Keratinocyte (primary cell): ENCODE measurements around the gene KCNH2.

Source experiments
- EZH2 ChIP-seq: IDR thresholded peaks from one replicate; pipeline ENCODE4 v1.6.1; 2012; ENCODE audit warnings: inconsistent platforms, mild to moderate bottlenecking, low read length, moderate library complexity
- TF ChIP-seq, protein P1 (sequence below), 3 experiments: IDR thresholded peaks in 1 of 3; conservative IDR thresholded peaks in 1 of 3; optimal IDR thresholded peaks in 1 of 3; 2 replicates in 2 of 3; 3 replicates in 1 of 3; pipeline versions ENCODE3 to v1.5.1; 2011; ENCODE audit warnings: low read length in 3 of 3, mild to moderate bottlenecking in 3 of 3, moderate library complexity in 2 of 3, control low read depth in 1 of 3, inconsistent platforms in 1 of 3; ENCODE audit not compliant: insufficient read depth in 2 of 3; ENCODE audit errors: extremely low read depth in 1 of 3

DNA sequence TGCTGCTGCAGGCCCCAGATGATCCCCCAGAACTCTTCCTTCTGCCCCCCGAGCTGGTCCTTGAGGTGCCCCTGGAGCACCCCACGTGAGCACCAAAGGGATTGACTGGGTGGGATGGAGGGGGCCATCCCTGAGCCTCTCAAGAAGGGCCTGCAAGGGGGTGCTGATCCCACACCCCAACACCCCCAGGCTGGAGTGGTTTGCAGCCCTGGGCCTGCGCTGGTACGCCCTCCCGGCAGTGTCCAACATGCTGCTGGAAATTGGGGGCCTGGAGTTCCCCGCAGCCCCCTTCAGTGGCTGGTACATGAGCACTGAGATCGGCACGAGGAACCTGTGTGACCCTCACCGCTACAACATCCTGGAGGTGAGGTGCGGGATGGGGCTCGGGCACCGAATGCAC is 20.9 kb upstream of the KCNH2 start:
- TF ChIP-seq, protein P1, sequence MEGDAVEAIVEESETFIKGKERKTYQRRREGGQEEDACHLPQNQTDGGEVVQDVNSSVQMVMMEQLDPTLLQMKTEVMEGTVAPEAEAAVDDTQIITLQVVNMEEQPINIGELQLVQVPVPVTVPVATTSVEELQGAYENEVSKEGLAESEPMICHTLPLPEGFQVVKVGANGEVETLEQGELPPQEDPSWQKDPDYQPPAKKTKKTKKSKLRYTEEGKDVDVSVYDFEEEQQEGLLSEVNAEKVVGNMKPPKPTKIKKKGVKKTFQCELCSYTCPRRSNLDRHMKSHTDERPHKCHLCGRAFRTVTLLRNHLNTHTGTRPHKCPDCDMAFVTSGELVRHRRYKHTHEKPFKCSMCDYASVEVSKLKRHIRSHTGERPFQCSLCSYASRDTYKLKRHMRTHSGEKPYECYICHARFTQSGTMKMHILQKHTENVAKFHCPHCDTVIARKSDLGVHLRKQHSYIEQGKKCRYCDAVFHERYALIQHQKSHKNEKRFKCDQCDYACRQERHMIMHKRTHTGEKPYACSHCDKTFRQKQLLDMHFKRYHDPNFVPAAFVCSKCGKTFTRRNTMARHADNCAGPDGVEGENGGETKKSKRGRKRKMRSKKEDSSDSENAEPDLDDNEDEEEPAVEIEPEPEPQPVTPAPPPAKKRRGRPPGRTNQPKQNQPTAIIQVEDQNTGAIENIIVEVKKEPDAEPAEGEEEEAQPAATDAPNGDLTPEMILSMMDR (optimal IDR thresholded peaks at IDR 0.05 in 1 of 3, IDR thresholded peaks at IDR 0.05 in 1 of 3, conservative IDR thresholded peaks at IDR 0.05 in 1 of 3; ENCODE audit: extremely low read depth in 1 of 3, insufficient read depth in 2 of 3, low read length in 3 of 3): no peak
- TF ChIP-seq EZH2: no peak
